Heart left ventricle (tissue), 13 donors: Measurements from ENCODE around the gene D2HGDH.

Source experiments
- CTCF ChIP-seq, 12 donors: fragments of 200-600 bp; sonication (generic) in 4 of 12; IDR thresholded peaks; one replicate each; pipeline versions ENCODE4 v1.5.0 to v1.8.0; 2018 to 2022; ENCODE audit warnings: antibody characterized with exemption in 12 of 12, mild to moderate bottlenecking in 5 of 12
- POLR2A ChIP-seq, 2 donors: fragments of 450-650 bp; IDR thresholded peaks; one replicate each; pipeline ENCODE4 v1.6.1; 2017; ENCODE audit warnings: antibody characterized with exemption in 2 of 2, mild to moderate bottlenecking in 2 of 2, moderate library complexity in 2 of 2
- donor health status: ischemic (EF 13 %, LVEDD 7.1; RV severe dilation, severe dysfunction).
- donor health status: DM: no; HTN: yes; CAD: no.
- donor health status: DM: no; HTN: no; CAD: no.
- donor health status: ischemic (EF 25% LVEDD 6.9; RV normal size, moderate dysfunction).
- donor health status: ischemic (EF 25% LVEDD 5.7; RV mildly dilated, moderate dysfunction).
- donor health status: ischemic (EF 35%, LVEDD 5.7; RV mildly dilated, moderate dysfunction).
- donor health status: nonischemic (EF 11% LVEDD 7.7; RV severe dilation, severe dysfunction).
- donor health status: DM: yes; HTN: yes; CAD: no.
- donor health status: PGD.
- donor health status: ischemic (EF 29% LVEDD 5.4; RV normal size, mild dysfunction).
- donor health status: nonischemic (EF 23%, LVEDD 6.1; RV moderate dilation, normal function).

GRCh38 chr2:241728000-241728399, 6.4 kb upstream of the D2HGDH start:
- no peak for TF ChIP-seq CTCF (IDR thresholded peaks at IDR 0.05)
- no peak for TF ChIP-seq POLR2A (IDR thresholded peaks at IDR 0.05)
